Pulmonary artery endothelial cell (primary cell): ENCODE data around the gene ASB4. TPM values are rescaled to one million over a fixed set of nuclear protein-coding genes. Genes with fewer than 3 reads are reported as not detected.

Experiments used
- DNase-seq: peaks from one replicate; pipeline ENCODE4 v3.0.0-alpha.2; 2011; ENCODE audit warnings: low read depth, low spot score
- total RNA-seq: library from RNA; depleted of rRNA; stranded (reverse); fragments of >200 nt; gene quantifications from 2 replicates; pipeline ENCODE4 v1.2.3, GENCODE V29; 2014

ASB4 gene
- total RNA-seq, 1 donor from 2014 or later = under 0.01 TPM

GRCh38 chr7:95526128-95526738 is 40.5 kb downstream of the ASB4 start:
- DNase-seq = no peak

GRCh38 chr7:95527033-95527775 is 41.5 kb downstream of the ASB4 start:
- DNase-seq = no peak

- no peak for DNase-seq
Observed at GRCh38 chr7:95527776-95528250, 42.1 kb downstream of the ASB4 start.

GRCh38 chr7:95529701-95530100 is 44.0 kb downstream of the ASB4 start:
- no peak for DNase-seq

- DNase-seq = no peak
Observed at GRCh38 chr7:95530881-95531280, 45.1 kb downstream of the ASB4 start.

GRCh38 chr7:95531605-95532219 is 46.0 kb downstream of the ASB4 start:
- no peak for DNase-seq

GRCh38 chr7:95534796-95535195 is 49.1 kb downstream of the ASB4 start:
- no peak for DNase-seq

GRCh38 chr7:95535662-95536061 is 49.9 kb downstream of the ASB4 start:
- no peak for DNase-seq

- DNase-seq = no peak
Observed at GRCh38 chr7:95536656-95537311, 51.0 kb downstream of the ASB4 start.

GRCh38 chr7:95537468-95537867 is 51.7 kb downstream of the ASB4 start:
- DNase-seq = no peak

- no peak for DNase-seq
Observed at GRCh38 chr7:95539426-95539825, 53.7 kb downstream of the ASB4 start.

GRCh38 chr7:95540366-95540765 is 54.6 kb downstream of the ASB4 start:
- no peak for DNase-seq

- no peak for DNase-seq
Observed at GRCh38 chr7:95543312-95543711, 57.6 kb downstream of the ASB4 start.

GRCh38 chr7:95544171-95544570 is 58.4 kb downstream of the ASB4 start:
- DNase-seq = no peak

GRCh38 chr7:95545007-95545615 is 59.4 kb downstream of the ASB4 start:
- peak; percentile 19 for DNase-seq

- no peak for DNase-seq
Observed at GRCh38 chr7:95545673-95546072, 59.9 kb downstream of the ASB4 start.

- no peak for DNase-seq
Observed at GRCh38 chr7:95546647-95547046, 60.9 kb downstream of the ASB4 start.

- no peak for DNase-seq
Observed at GRCh38 chr7:95547361-95548348, 61.9 kb downstream of the ASB4 start.

- DNase-seq = peak; percentile 72
Observed at GRCh38 chr7:95549818-95550529, 64.2 kb downstream of the ASB4 start.

- DNase-seq = no peak
Observed at GRCh38 chr7:95550546-95550945, 64.8 kb downstream of the ASB4 start.
